Activated CD8-positive, alpha-beta memory T cell treated with anti-CD3 and anti-CD28 coated beads, Interleukin-2, amount 10 ng/mL, durations not matched to agents 7 days and 5 days (primary cell): ENCODE measurements around the gene PPP1R1B. TPM values are rescaled to one million over a fixed set of nuclear protein-coding genes. Genes with fewer than 3 reads are reported as not detected.

Experiments used
- total RNA-seq, 2 experiments: library from RNA; stranded (reverse); gene quantifications; one replicate each; pipeline ENCODE4 v1.2.3, GENCODE V29; 2021

Gene PPP1R1B
- total RNA-seq, 2 experiments from 2014 or later, result not detected

Other genes starting within 250 kb of the PPP1R1B start
- gene FBXL20, start 225.3 kb upstream of the PPP1R1B start, total RNA-seq, result 10 to 100 TPM; 12.9 to 14.1 TPM
- gene MED1, start 175.7 kb upstream of the PPP1R1B start, total RNA-seq, result 10 to 100 TPM; 53.2 to 73.0 TPM
- 10 to 100 TPM; 84.4 to 97.3 TPM for gene CDK12, start 165.5 kb upstream of the PPP1R1B start, total RNA-seq
- gene NEUROD2, start 19.0 kb upstream of the PPP1R1B start, total RNA-seq, result not detected
- 10 to 100 TPM; 70.5 to 75.7 TPM for gene STARD3, start 10.2 kb downstream of the PPP1R1B start, total RNA-seq
- gene TCAP, start 38.4 kb downstream of the PPP1R1B start, total RNA-seq, result 1 to 10 TPM; 1.1 to 1.3 TPM
- gene PNMT, start 41.5 kb downstream of the PPP1R1B start, total RNA-seq, result not detected
- gene PGAP3, start 61.1 kb downstream of the PPP1R1B start, total RNA-seq, result 10 to 100 TPM; 10.5 to 13.8 TPM
- gene ERBB2, start 73.1 kb downstream of the PPP1R1B start, total RNA-seq, result 1 to 10 TPM; 3.5 to 4.7 TPM
- gene MIEN1, start 103.6 kb downstream of the PPP1R1B start, total RNA-seq, result 10 to 100 TPM; 45.9 to 46.8 TPM
- under 1 TPM in 1 of 2 experiments, not detected in 1; 0.19 TPM for gene GRB7, start 111.0 kb downstream of the PPP1R1B start, total RNA-seq
- 100 to 1,000 TPM in 1 of 2 experiments, 10 to 100 TPM in 1; 70.8 to 119 TPM for gene IKZF3, start 237.4 kb downstream of the PPP1R1B start, total RNA-seq
- under 1 TPM in 1 of 2 experiments, not detected in 1; 0.19 TPM for gene ZPBP2, start 241.2 kb downstream of the PPP1R1B start, total RNA-seq